ENCODE data around the gene LRRTM4. TPM values are rescaled to one million over a fixed set of nuclear protein-coding genes. Genes with fewer than 3 reads are reported as not detected.

LRRTM4 gene
- total and polyA plus RNA-seq, 2 of the 13 experiments (the other 11 are each of a cell fraction or from before 2014, with no cell fraction given): 1.2 TPM

DNA sequence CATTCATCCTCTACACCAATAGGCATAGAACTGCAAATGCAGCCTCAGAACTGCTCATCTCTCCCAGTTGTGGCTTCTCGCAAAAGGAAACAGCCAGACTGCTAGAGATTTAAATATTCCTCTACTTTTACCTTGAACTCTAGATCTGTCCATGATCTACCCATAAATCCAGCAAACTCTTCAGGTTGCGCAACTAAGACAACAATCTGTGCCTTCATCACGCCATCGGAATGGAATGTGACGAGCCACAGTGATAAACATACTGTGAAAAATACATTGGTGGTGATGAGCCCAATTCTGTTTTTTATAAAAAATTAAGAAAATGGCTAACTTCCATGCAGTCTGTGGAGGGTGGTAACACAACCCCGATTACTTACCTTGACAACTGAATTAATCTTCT lies 626.7 kb downstream of the LRRTM4 start (continued):
- TF ChIP-seq RCOR2 (CRISPR knock-in tag; IDR thresholded peaks at IDR 0.05) (peak; percentile 67; the same call in 1 of the 2 replicates), SMC3 (IDR thresholded peaks at IDR 0.05; ENCODE audit: low read length) (no peak; the same call in 1 of the 2 replicates), ZNF430 (CRISPR knock-in tag; IDR thresholded peaks at IDR 0.05) (no peak), ZSCAN21 (CRISPR knock-in tag; IDR thresholded peaks at IDR 0.05; ENCODE audit: borderline replicate concordance) (no peak), SUZ12 (IDR thresholded peaks at IDR 0.05; ENCODE audit: low read depth, low read length) (no peak), ERF (CRISPR knock-in tag; IDR thresholded peaks at IDR 0.05) (0 out of 2 replicates have a peak, but pooled peaks have one; percentile 53), JUNB (CRISPR knock-in tag; IDR thresholded peaks at IDR 0.05; ENCODE audit: borderline replicate concordance) (peak; percentile 60; the same call in 1 of the 2 replicates), BORCS8-MEF2B (CRISPR knock-in tag; IDR thresholded peaks at IDR 0.05) (no peak), ZNF101 (CRISPR knock-in tag; IDR thresholded peaks at IDR 0.05; ENCODE audit: borderline replicate concordance, low read depth) (no peak), CSRNP2 (CRISPR knock-in tag; conservative IDR thresholded peaks at IDR 0.05; ENCODE audit: low read depth) (no peak), TEAD3 (CRISPR knock-in tag; optimal IDR thresholded peaks at IDR 0.05; ENCODE audit: borderline replicate concordance) (peak; percentile 97), ZNF503 (CRISPR knock-in tag; IDR thresholded peaks at IDR 0.05) (no peak), ESRRA (CRISPR knock-in tag; IDR thresholded peaks at IDR 0.05; ENCODE audit: low read depth) (no peak), FOXP1 (IDR thresholded peaks at IDR 0.05) (no peak), FOXP1 (CRISPR knock-in tag; IDR thresholded peaks at IDR 0.05) (peak; percentile 93), TCF7 (IDR thresholded peaks at IDR 0.05; ENCODE audit: low read depth) (no peak), ZFP36 (IDR thresholded peaks at IDR 0.05; ENCODE audit: borderline replicate concordance, low read depth, low read length, partially characterized antibody) (no peak), AHR (CRISPR knock-in tag; IDR thresholded peaks at IDR 0.05) (no peak), NR2F6 (IDR thresholded peaks at IDR 0.05) (peak; percentile 49; the same call in 1 of the 2 replicates), NR2F6 (CRISPR knock-in tag; IDR thresholded peaks at IDR 0.05) (peak; percentile 61; the same call in 1 of the 2 replicates), ZKSCAN8 (CRISPR knock-in tag; IDR thresholded peaks at IDR 0.05; ENCODE audit: borderline replicate concordance) (no peak), ZNF33B (CRISPR knock-in tag; IDR thresholded peaks at IDR 0.05) (no peak), JUN (CRISPR knock-in tag; IDR thresholded peaks at IDR 0.05) (peak; percentile 99), HMG20B (CRISPR knock-in tag; conservative IDR thresholded peaks at IDR 0.05) (no peak), MZF1 (CRISPR knock-in tag; IDR thresholded peaks at IDR 0.05; ENCODE audit: borderline replicate concordance) (no peak), RARG (CRISPR knock-in tag; IDR thresholded peaks at IDR 0.05; ENCODE audit: low read depth) (no peak)
- TF ChIP-seq, protein P1, sequence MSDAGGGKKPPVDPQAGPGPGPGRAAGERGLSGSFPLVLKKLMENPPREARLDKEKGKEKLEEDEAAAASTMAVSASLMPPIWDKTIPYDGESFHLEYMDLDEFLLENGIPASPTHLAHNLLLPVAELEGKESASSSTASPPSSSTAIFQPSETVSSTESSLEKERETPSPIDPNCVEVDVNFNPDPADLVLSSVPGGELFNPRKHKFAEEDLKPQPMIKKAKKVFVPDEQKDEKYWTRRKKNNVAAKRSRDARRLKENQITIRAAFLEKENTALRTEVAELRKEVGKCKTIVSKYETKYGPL (CRISPR knock-in tag; IDR thresholded peaks at IDR 0.05): no peak
- TF ChIP-seq, protein P2, sequence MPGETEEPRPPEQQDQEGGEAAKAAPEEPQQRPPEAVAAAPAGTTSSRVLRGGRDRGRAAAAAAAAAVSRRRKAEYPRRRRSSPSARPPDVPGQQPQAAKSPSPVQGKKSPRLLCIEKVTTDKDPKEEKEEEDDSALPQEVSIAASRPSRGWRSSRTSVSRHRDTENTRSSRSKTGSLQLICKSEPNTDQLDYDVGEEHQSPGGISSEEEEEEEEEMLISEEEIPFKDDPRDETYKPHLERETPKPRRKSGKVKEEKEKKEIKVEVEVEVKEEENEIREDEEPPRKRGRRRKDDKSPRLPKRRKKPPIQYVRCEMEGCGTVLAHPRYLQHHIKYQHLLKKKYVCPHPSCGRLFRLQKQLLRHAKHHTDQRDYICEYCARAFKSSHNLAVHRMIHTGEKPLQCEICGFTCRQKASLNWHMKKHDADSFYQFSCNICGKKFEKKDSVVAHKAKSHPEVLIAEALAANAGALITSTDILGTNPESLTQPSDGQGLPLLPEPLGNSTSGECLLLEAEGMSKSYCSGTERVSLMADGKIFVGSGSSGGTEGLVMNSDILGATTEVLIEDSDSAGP (CRISPR knock-in tag; IDR thresholded peaks at IDR 0.05; ENCODE audit: borderline replicate concordance): no peak
- TF ChIP-seq, protein P3, sequence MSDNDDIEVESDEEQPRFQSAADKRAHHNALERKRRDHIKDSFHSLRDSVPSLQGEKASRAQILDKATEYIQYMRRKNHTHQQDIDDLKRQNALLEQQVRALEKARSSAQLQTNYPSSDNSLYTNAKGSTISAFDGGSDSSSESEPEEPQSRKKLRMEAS (IDR thresholded peaks at IDR 0.05): no peak
